Stomach (tissue), 9 donors: ENCODE measurements around the gene EIF4G3. TPM values are rescaled to one million over a fixed set of nuclear protein-coding genes. Genes with fewer than 3 reads are reported as not detected.
"Not testable (repeated sequence)": the region's sequence is repeated elsewhere in the genome, so short reads cannot be mapped to it uniquely, and the experiment has no call there.

ENCODE experiments used
- DNase-seq, 2 donors: peaks; one replicate each; pipeline versions ENCODE4 v3.0.0 to v3.0.0-alpha.2; 2013 to 2019
- H3K27ac ChIP-seq, 5 donors: fragments of 200-600 bp in 4 of 5; sonication (generic) in 4 of 5; one replicate each; pipeline ENCODE4 v1.5.1; 2013 to 2019; ENCODE audit warnings: mild to moderate bottlenecking in 1 of 5, moderate library complexity in 1 of 5
- H3K27me3 ChIP-seq, 3 donors: fragments of 200-600 bp; sonication (generic); one replicate each; pipeline ENCODE4 v1.5.1; 2017 to 2019; ENCODE audit warnings: mixed run types in 1 of 3
- H3K36me3 ChIP-seq, 4 donors: fragments of 200-600 bp; sonication (generic); 1 replicate in 3 of 4; 2 replicates in 1 of 4; pipeline ENCODE4 v1.5.1; 2016 to 2019
- H3K4me1 ChIP-seq, 4 donors: fragments of 200-600 bp; sonication (generic); one replicate each; pipeline ENCODE4 v1.5.1; 2016 to 2019
- H3K4me3 ChIP-seq, 4 donors: fragments of 200-600 bp; sonication (generic) in 3 of 4; one replicate each; pipeline ENCODE4 v1.5.1; 2016 to 2019; ENCODE audit warnings: mild to moderate bottlenecking in 1 of 4
- H3K9me3 ChIP-seq, 4 donors: fragments of 200-600 bp; sonication (generic); one replicate each; pipeline ENCODE4 v1.5.1; 2016 to 2019
- CTCF ChIP-seq, 7 experiments: fragments of 450-650 bp in 4 of 7; fragments of 200-600 bp in 3 of 7; sonication (generic) in 3 of 7; IDR thresholded peaks; one replicate each; pipeline ENCODE4 v1.5.1; 2016 to 2019; ENCODE audit warnings: antibody characterized with exemption in 7 of 7, control low read depth in 2 of 7, mild to moderate bottlenecking in 1 of 7
- EP300 ChIP-seq: sonication (generic); formaldehyde crosslinking; IDR thresholded peaks from one replicate; pipeline ENCODE4 v1.6.1; 2017; ENCODE audit warnings: antibody characterized with exemption
- POLR2A ChIP-seq, 4 donors: fragments of 450-650 bp; IDR thresholded peaks; one replicate each; pipeline ENCODE4 v1.6.1; 2016; ENCODE audit warnings: antibody characterized with exemption in 4 of 4, control low read depth in 2 of 4, mild to moderate bottlenecking in 1 of 4, moderate library complexity in 1 of 4
- POLR2AphosphoS5 ChIP-seq, 3 donors: sonication (generic); formaldehyde crosslinking; IDR thresholded peaks; one replicate each; pipeline ENCODE4 v1.6.1; 2016; ENCODE audit warnings: antibody characterized with exemption in 3 of 3
- WGBS, 5 donors: extraction: QIAGEN DNeasy Blood & Tissue Kit in 3 of 5; methylation state at CpG; one replicate each; pipeline versions ENCODE4 v1.1.5 to v1.1.7; 2013 to 2018; 5-methylcytosine and 5-hydroxymethylcytosine counted together
- intact Hi-C: fragments of 100-400 bp; cut with DNase I; formaldehyde crosslinking; loops from one replicate; pipeline ENCODE4 v1.15.1; 2023; ENCODE audit warnings: low total_unique reads
- polyA plus RNA-seq, 3 donors: library from polyadenylated mRNA; stranded (reverse); fragments of 200-250 nt; gene quantifications; one replicate each; pipeline ENCODE4 v1.2.3, GENCODE V29; 2013
- total RNA-seq, 5 donors: library from RNA; depleted of rRNA; stranded (reverse); fragments of >200 nt; gene quantifications; one replicate each; pipeline versions ENCODE4 v1.1.0 to v1.2.3, GENCODE V29; 2014 to 2016
- donor health status: healthy with polysubstance abuse.
- donor health status: Bipolar disorder and iron deficiency.
- donor health status: healthy.

Gene EIF4G3
- total and polyA plus RNA-seq, 8 donors, result 6.3 to 63.3 (median 44.7) TPM

- H3K27ac ChIP-seq, result no peak overlapping the region
- no peaks in the 10 kb centered on the region for H3K27me3 ChIP-seq
- no peak overlapping the region for H3K4me3 ChIP-seq
- no peak for DNase-seq
- no peaks in the 10 kb centered on the region for H3K36me3 ChIP-seq
- H3K9me3 ChIP-seq, result no peaks in the 10 kb centered on the region
- no peak for TF ChIP-seq POLR2AphosphoS5 (IDR thresholded peaks at IDR 0.05)
- TF ChIP-seq POLR2A (IDR thresholded peaks at IDR 0.05), result no peak
- no peak for TF ChIP-seq CTCF (IDR thresholded peaks at IDR 0.05)
- TF ChIP-seq EP300, result no peak
- H3K4me1 ChIP-seq, result peaks cover 0 to 26% (median 13%) of the 10 kb centered on the region in 4 donors
- intact Hi-C loops, result no loop called here
- WGBS, 5 donors, result 90 to 97% (median 94%) methylated on average over 12 of the region's 12 CpGs
Observed at GRCh38 chr1:21028520-21029145, 148.1 kb downstream of the EIF4G3 start.

- Histone ChIP-seq H3K27me3 (no peaks in the 10 kb centered on the region), H3K27ac (no peak overlapping the region), H3K9me3 (no peaks in the 10 kb centered on the region), H3K36me3 (no peaks in the 10 kb centered on the region), H3K4me3 (no peak overlapping the region), H3K4me1 (peaks cover 0 to 25% (median 12%) of the 10 kb centered on the region in 4 donors)
- intact Hi-C loops, result no loop called here
- WGBS, 5 donors, result 42 to 62% (median 49%) methylated on average over 1 of the region's 1 CpG
- TF ChIP-seq POLR2A (IDR thresholded peaks at IDR 0.05), result no peak
- no peak for TF ChIP-seq POLR2AphosphoS5 (IDR thresholded peaks at IDR 0.05)
- no peak for TF ChIP-seq CTCF (IDR thresholded peaks at IDR 0.05)
- TF ChIP-seq EP300, result no peak
- DNase-seq, result no peak
Observed at GRCh38 chr1:21027805-21028204, 148.9 kb downstream of the EIF4G3 start.

- intact Hi-C loops, result no loop called here
- no peak for DNase-seq
- Histone ChIP-seq H3K9me3 (no peaks in the 10 kb centered on the region), H3K4me1 (peaks cover 8 to 42% (median 20%) of the 10 kb centered on the region in 4 donors), H3K27me3 (no peaks in the 10 kb centered on the region), H3K36me3 (no peaks in the 10 kb centered on the region), H3K4me3 (no peak overlapping the region), H3K27ac (no peak overlapping the region)
- no peak for TF ChIP-seq CTCF (IDR thresholded peaks at IDR 0.05)
- no peak for TF ChIP-seq POLR2A (IDR thresholded peaks at IDR 0.05)
- WGBS, 5 donors, result 85 to 98% (median 90%) methylated on average over 4 of the region's 4 CpGs
Observed at GRCh38 chr1:21024918-21025317, 151.8 kb downstream of the EIF4G3 start.

GRCh38 chr1:21024136-21024896 lies 152.4 kb downstream of the EIF4G3 start:
- Histone ChIP-seq H3K27ac (peak overlapping the region in 1 of 5 donors; percentile 90), H3K4me1 (peaks cover 8 to 48% (median 20%) of the 10 kb centered on the region in 4 donors)
- H3K9me3 ChIP-seq, H3K27me3 ChIP-seq, DNase-seq, H3K4me3 ChIP-seq, H3K36me3 ChIP-seq, intact Hi-C loops: not testable (repeated sequence)
- WGBS, 5 donors, result 91 to 96% (median 93%) methylated on average over 10 to 24 of the region's 26 CpGs
